GM23248 (cell line): ENCODE measurements around the gene AHSG. TPM values are rescaled to one million over a fixed set of nuclear protein-coding genes. Genes with fewer than 3 reads are reported as not detected.

Experiments
- DNase-seq: peaks from one replicate; pipeline ENCODE4 v3.0.0-alpha.2; 2015
- H2AFZ ChIP-seq: fragments of 200-600 bp; sonication (generic); 2 replicates; pipeline ENCODE4 v1.6.1; 2016; ENCODE audit warnings: antibody characterized with exemption
- H3F3A ChIP-seq: fragments of 200-600 bp; sonication (generic); 2 replicates; pipeline ENCODE4 v1.6.1; 2016; ENCODE audit warnings: mild to moderate bottlenecking, antibody characterized with exemption, mixed run types; ENCODE audit not compliant: insufficient read depth
- H3K27ac ChIP-seq: fragments of 200-600 bp; sonication (generic); 2 replicates; pipeline ENCODE4 v1.5.1; 2016; ENCODE audit warnings: mild to moderate bottlenecking
- H3K27me3 ChIP-seq: fragments of 200-600 bp; sonication (generic); replicated peaks from 2 replicates; pipeline ENCODE4 v1.6.1; 2016; ENCODE audit warnings: mild to moderate bottlenecking; ENCODE audit not compliant: insufficient read depth
- H3K36me3 ChIP-seq: fragments of 200-600 bp; sonication (generic); 2 replicates; pipeline ENCODE4 v1.6.1; 2016; ENCODE audit warnings: low read depth, mild to moderate bottlenecking
- H3K4me1 ChIP-seq: fragments of 200-600 bp; sonication (generic); 2 replicates; pipeline ENCODE4 v1.6.1; 2016; ENCODE audit warnings: mild to moderate bottlenecking; ENCODE audit not compliant: insufficient read depth
- H3K4me2 ChIP-seq: fragments of 200-600 bp; sonication (generic); one replicate; pipeline ENCODE4 v1.6.1; 2016; ENCODE audit warnings: mild to moderate bottlenecking; ENCODE audit not compliant: unreplicated experiment
- H3K4me3 ChIP-seq: fragments of 200-600 bp; sonication (generic); 2 replicates; pipeline ENCODE4 v1.5.1; 2016; ENCODE audit warnings: mild to moderate bottlenecking
- H3K79me2 ChIP-seq: fragments of 200-600 bp; sonication (generic); 2 replicates; pipeline ENCODE4 v1.6.1; 2016; ENCODE audit warnings: mild to moderate bottlenecking; ENCODE audit not compliant: insufficient read depth
- H3K9ac ChIP-seq: fragments of 200-600 bp; sonication (generic); 2 replicates; pipeline ENCODE4 v1.6.1; 2016; ENCODE audit warnings: mild to moderate bottlenecking
- H3K9me2 ChIP-seq: fragments of 200-600 bp; sonication (generic); 2 replicates; pipeline ENCODE4 v1.6.1; 2016; ENCODE audit warnings: mixed run types, mild to moderate bottlenecking, moderate library complexity; ENCODE audit not compliant: insufficient read depth
- H3K9me3 ChIP-seq: fragments of 200-600 bp; sonication (generic); one replicate; pipeline ENCODE4 v1.6.1; 2017; ENCODE audit warnings: low read depth
- H4K20me1 ChIP-seq: fragments of 200-600 bp; sonication (generic); 2 replicates; pipeline ENCODE4 v1.6.0; 2016; ENCODE audit not compliant: insufficient read depth
- EZH2 ChIP-seq: fragments of 200-600 bp; sonication (generic); IDR thresholded peaks from 2 replicates; pipeline ENCODE4 v1.6.1; 2018; ENCODE audit warnings: antibody characterized with exemption, mild to moderate bottlenecking; ENCODE audit not compliant: insufficient read depth, poor library complexity, severe bottlenecking
- EZH2phosphoT487 ChIP-seq: fragments of 200-600 bp; sonication (generic); IDR thresholded peaks from 2 replicates; pipeline ENCODE4 v1.6.1; 2018; ENCODE audit warnings: antibody characterized with exemption, moderate library complexity, mild to moderate bottlenecking, low read depth; ENCODE audit not compliant: insufficient read depth
- WGBS, 2 experiments: methylation state at CpG; one replicate each; pipeline ENCODE4 v1.1.6; 2015 to 2017; ENCODE audit warnings: low lambda C conversion rate in 2 of 2, low coverage in 1 of 2; ENCODE audit errors: missing lambda C conversion rate in 2 of 2; 5-methylcytosine and 5-hydroxymethylcytosine counted together
- in situ Hi-C: fragments of 300-500 bp; cut with MboI; formaldehyde crosslinking; loops from 2 replicates; pipeline ENCODE4 v1.15.0; 2020
- polyA plus RNA-seq: library from polyadenylated mRNA; unstranded; fragments of >200 nt; fragmentation: Nextera tagmentation; extraction: Ambion mirVana; gene quantifications from 2 replicates; pipeline ENCODE4 v1.2.1, GENCODE V29; 2016
- total RNA-seq: library from RNA; depleted of rRNA; stranded (reverse); fragments of >200 nt; shearing (Covaris generic); gene quantifications from 2 replicates; pipeline ENCODE4 v1.2.3, GENCODE V29; 2014

The AHSG gene
- total and polyA plus RNA-seq, 2 experiments from 2014 or later, result not detected

- Histone ChIP-seq H2AFZ (no peak overlapping the region), H3K4me2 (no peak overlapping the region), H3K9ac (no peak overlapping the region), H3K9me2 (no peaks in the 10 kb centered on the region), H3K4me1 (peaks cover 14% of the 10 kb centered on the region; the same call in 1 of the 2 replicates), H4K20me1 (no peaks in the 10 kb centered on the region), H3K79me2 (no peaks in the 10 kb centered on the region), H3K9me3 (no peaks in the 10 kb centered on the region), H3K36me3 (peaks cover 34% of the 10 kb centered on the region), H3K27me3 (no peaks in the 10 kb centered on the region), H3K27ac (no peak overlapping the region), H3F3A (peaks cover 41% of the 10 kb centered on the region), H3K4me3 (no peak overlapping the region)
- DNase-seq, result no peak
- TF ChIP-seq EZH2 (no peak), EZH2phosphoT487 (no peak)
- in situ Hi-C loops, result no loop called here
Observed at GRCh38 chr3:186587183-186587582, 25.7 kb upstream of the AHSG start.

- H3F3A ChIP-seq, result peaks cover 27% of the 10 kb centered on the region
- H3K27ac ChIP-seq, result no peak overlapping the region
- in situ Hi-C loops, result no loop called here
- WGBS, 2 experiments, result 66 to 68% methylated on average over 2 of the region's 2 CpGs
- no peak overlapping the region for H3K4me2 ChIP-seq
- H3K27me3 ChIP-seq, result no peaks in the 10 kb centered on the region
- H2AFZ ChIP-seq, result no peak overlapping the region
- DNase-seq, result peak; percentile 26
- no peaks in the 10 kb centered on the region for H3K9me3 ChIP-seq
- TF ChIP-seq EZH2phosphoT487, result no peak
- no peak for TF ChIP-seq EZH2
- H3K36me3 ChIP-seq, result peaks cover 21% of the 10 kb centered on the region
- H3K4me3 ChIP-seq, result no peak overlapping the region
- H3K4me1 ChIP-seq, result peaks cover 14% of the 10 kb centered on the region; the same call in 1 of the 2 replicates
- no peak overlapping the region for H3K9ac ChIP-seq
- H4K20me1 ChIP-seq, result no peaks in the 10 kb centered on the region
- H3K9me2 ChIP-seq, result no peaks in the 10 kb centered on the region
- no peaks in the 10 kb centered on the region for H3K79me2 ChIP-seq
Observed at GRCh38 chr3:186588632-186589031, 24.2 kb upstream of the AHSG start.

GRCh38 chr3:186589121-186589520, 23.7 kb upstream of the AHSG start:
- H2AFZ ChIP-seq, result no peak overlapping the region
- peaks cover 22% of the 10 kb centered on the region for H3F3A ChIP-seq
- H3K9me2 ChIP-seq, result no peaks in the 10 kb centered on the region
- H3K36me3 ChIP-seq, result peaks cover 16% of the 10 kb centered on the region
- H3K4me1 ChIP-seq, result peaks cover 10% of the 10 kb centered on the region; the same call in 1 of the 2 replicates
- no peak overlapping the region for H3K4me2 ChIP-seq
- WGBS, 2 experiments, result 24 to 29% methylated on average over 3 of the region's 3 CpGs
- no peaks in the 10 kb centered on the region for H3K9me3 ChIP-seq
- in situ Hi-C loops, result no loop called here
- no peaks in the 10 kb centered on the region for H3K79me2 ChIP-seq
- peak; percentile 61 for DNase-seq
- no peak for TF ChIP-seq EZH2
- TF ChIP-seq EZH2phosphoT487, result no peak
- H3K9ac ChIP-seq, result no peak overlapping the region
- H3K27ac ChIP-seq, result no peak overlapping the region
- H3K27me3 ChIP-seq, result no peaks in the 10 kb centered on the region
- no peaks in the 10 kb centered on the region for H4K20me1 ChIP-seq
- no peak overlapping the region for H3K4me3 ChIP-seq

GRCh38 chr3:186589856-186590579, 22.8 kb upstream of the AHSG start:
- H3K9ac ChIP-seq, result no peak overlapping the region
- no peak overlapping the region for H3K27ac ChIP-seq
- WGBS, 2 experiments, result 48 to 52% methylated on average over 5 of the region's 5 CpGs
- H3K4me3 ChIP-seq, result no peak overlapping the region
- no peaks in the 10 kb centered on the region for H3K9me3 ChIP-seq
- H3F3A ChIP-seq, result peaks cover 20% of the 10 kb centered on the region; the same call in 1 of the 2 replicates
- H3K4me2 ChIP-seq, result no peak overlapping the region
- no peaks in the 10 kb centered on the region for H4K20me1 ChIP-seq
- peak; percentile 38 for DNase-seq
- H3K36me3 ChIP-seq, result peaks cover 8% of the 10 kb centered on the region
- H3K9me2 ChIP-seq, result no peaks in the 10 kb centered on the region
- no peaks in the 10 kb centered on the region for H3K27me3 ChIP-seq
- H2AFZ ChIP-seq, result no peak overlapping the region
- TF ChIP-seq EZH2phosphoT487, result no peak
- TF ChIP-seq EZH2, result no peak
- no peaks in the 10 kb centered on the region for H3K79me2 ChIP-seq
- in situ Hi-C loops, result no loop called here
- 0 out of 2 replicates have a peak, but pooled peaks cover 9% of the 10 kb centered on the region for H3K4me1 ChIP-seq
